K562 (cell line): ENCODE results near the gene SLC9A1. TPM values are rescaled to one million over a fixed set of nuclear protein-coding genes. Genes with fewer than 3 reads are reported as not detected.
A peak's percentile ranks its signal among the peaks of the same experiment; 100 is the strongest.

Experiments
- ATAC-seq: fragments of 200-7000 bp; cut with Tn5 transposase; 3 replicates; pipeline ENCODE4 v1.9.1; 2020; ENCODE audit warnings: moderate library complexity
- BruUV-seq: library from RNA; stranded (reverse); fragments of 400-500 nt; replicated peaks from 2 replicates; lab custom pipeline; 2021; lab: Mats Ljungman, UMichigan
- CTCF ChIA-PET: fragments of 300-600 bp; formaldehyde crosslinking; extraction: SDS; loops from one replicate; lab custom pipeline; 2021; ENCODE audit warnings: low intra/inter-chr PET ratio; lab: Yijun Ruan, JAX
- POLR2A ChIA-PET: fragments of 300-600, 350-650 bp; sonication (Branson Sonifier 250); formaldehyde crosslinking; extraction: SDS; loops from one replicate; lab custom pipeline; 2021; ENCODE audit warnings: antibody characterized with exemption, inconsistent platforms; lab: Yijun Ruan, JAX
- DNase-seq, 4 experiments: peaks; one replicate each; pipeline versions ENCODE4 v3.0.0 to v3.0.0-alpha.2; 2011 to 2018; ENCODE audit warnings: low spot score in 3 of 4, mixed read lengths in 3 of 4; ENCODE audit errors: extremely low read depth in 1 of 4
- FAIRE-seq: peaks from 2 replicates; lab custom pipeline; 2011; peaks lifted over from hg19 to GRCh38; lab: Jason Lieb, UNC
- H2AFZ ChIP-seq: 2 replicates; pipeline ENCODE4 v1.6.0; 2011; ENCODE audit warnings: low read depth, low read length, control low read depth, inconsistent platforms
- H3K27ac ChIP-seq: fragments of 200-600 bp; 3 replicates; pipeline ENCODE4 v1.8.0; 2011; ENCODE audit warnings: low read depth, mild to moderate bottlenecking, control low read depth, inconsistent platforms, low read length, moderate library complexity, mixed read lengths; ENCODE audit errors: extremely low read depth
- H3K27me3 ChIP-seq, 2 experiments: fragments of 300-600 bp in 1 of 2; 2 replicates in 1 of 2; 3 replicates in 1 of 2; pipeline versions ENCODE4 v1.6.0 to v1.8.0; 2011; ENCODE audit warnings: inconsistent platforms in 2 of 2, low read length in 2 of 2, mild to moderate bottlenecking in 1 of 2, mixed read lengths in 1 of 2, moderate library complexity in 1 of 2; ENCODE audit not compliant: control insufficient read depth in 2 of 2, insufficient read depth in 2 of 2
- H3K36me3 ChIP-seq: fragments of 300-600 bp; 3 replicates; pipeline ENCODE4 v1.8.0; 2011; ENCODE audit warnings: mild to moderate bottlenecking, low read length, inconsistent platforms; ENCODE audit not compliant: control insufficient read depth, insufficient read depth
- H3K4me1 ChIP-seq, 2 experiments: fragments of 200-600 bp in 1 of 2; replicated peaks in 1 of 2; 2 replicates in 1 of 2; 3 replicates in 1 of 2; pipeline versions ENCODE4 v1.5.1 to v1.8.0; 2011; ENCODE audit warnings: inconsistent platforms in 2 of 2, low read length in 2 of 2, mild to moderate bottlenecking in 1 of 2, mixed read lengths in 1 of 2, moderate library complexity in 1 of 2; ENCODE audit not compliant: control insufficient read depth in 2 of 2, insufficient read depth in 2 of 2
- H3K4me2 ChIP-seq: 2 replicates; pipeline ENCODE4 v1.6.1; 2011; ENCODE audit warnings: low read length, control low read depth, inconsistent platforms, mixed read lengths; ENCODE audit not compliant: insufficient read depth
- H3K4me3 ChIP-seq: fragments of 200-600 bp; sonication (generic), shearing (Covaris generic); 2 replicates; pipeline ENCODE4 v1.5.1; 2016; ENCODE audit warnings: control low read depth, inconsistent platforms
- H3K79me2 ChIP-seq: fragments of 200-600 bp; 3 replicates; pipeline ENCODE4 v1.8.0; 2011; ENCODE audit warnings: low read length, inconsistent platforms; ENCODE audit not compliant: control insufficient read depth, insufficient read depth
- H3K9ac ChIP-seq, 2 experiments: 2 replicates each; pipeline versions ENCODE4 v1.6.0 to v1.6.1; 2011; ENCODE audit warnings: low read depth in 2 of 2, low read length in 2 of 2, control low read depth in 1 of 2, inconsistent platforms in 1 of 2, mild to moderate bottlenecking in 1 of 2, mixed read lengths in 1 of 2; ENCODE audit not compliant: insufficient read depth in 1 of 2
- H3K9me1 ChIP-seq: one replicate; pipeline ENCODE4 v1.6.0; 2011; ENCODE audit warnings: inconsistent platforms, mild to moderate bottlenecking, low read length, moderate library complexity; ENCODE audit not compliant: control insufficient read depth, insufficient read depth
- H3K9me3 ChIP-seq: replicated peaks from 2 replicates; pipeline ENCODE4 v1.5.1; 2011; ENCODE audit warnings: low read depth, low read length, inconsistent platforms; ENCODE audit not compliant: control insufficient read depth, insufficient read depth
- H4K20me1 ChIP-seq: replicated peaks from 2 replicates; pipeline ENCODE4 v1.6.1; 2011; ENCODE audit warnings: low read length, inconsistent platforms, mixed read lengths; ENCODE audit not compliant: control insufficient read depth, insufficient read depth
- HDGF ChIP-seq: fragments of 450-650 bp; IDR thresholded peaks from 2 replicates; pipeline ENCODE4 v1.6.1; 2016
- KLF10 ChIP-seq: fragments of 250-450 bp; sonication (Bioruptor Pico); IDR thresholded peaks from 2 replicates; pipeline ENCODE4 v1.6.1; 2021; ENCODE audit warnings: matching md5 sums
- RERE ChIP-seq: sonication (generic); formaldehyde crosslinking; IDR thresholded peaks from 2 replicates; pipeline ENCODE4 v1.8.0; 2023; ENCODE audit warnings: missing genetic modification reagents, mild to moderate bottlenecking, borderline replicate concordance
- REST ChIP-seq, 2 experiments: fragments of 450-650 bp; formaldehyde crosslinking in 1 of 2; IDR thresholded peaks; 2 replicates each; pipeline versions ENCODE4 v1.4.0 to v1.6.1; 2014 to 2020; ENCODE audit warnings: mild to moderate bottlenecking in 2 of 2, borderline replicate concordance in 1 of 2, low read depth in 1 of 2
- RNF2 ChIP-seq: sonication (generic); IDR thresholded peaks from 2 replicates; pipeline ENCODE4 v1.6.1; 2016
- THAP7 ChIP-seq: fragments of 250-450 bp; sonication (Bioruptor Pico); IDR thresholded peaks from 2 replicates; pipeline ENCODE4 v1.5.0; 2021
- WGBS: fragments of 100-300 bp; shearing (Covaris generic); methylation state at CpG from one replicate; pipeline ENCODE4 v1.1.6; 2016; ENCODE audit warnings: low coverage, mixed read lengths; ENCODE audit not compliant: insufficient coverage; ENCODE audit errors: missing lambda C conversion rate; 5-methylcytosine and 5-hydroxymethylcytosine counted together
- in situ Hi-C: fragments of 300-500 bp; cut with MboI; formaldehyde crosslinking; loops from 4 replicates; pipeline ENCODE4 v1.15.0; 2018; ENCODE audit warnings: inconsistent platforms, mixed read lengths
- intact Hi-C: fragments of 100-400 bp; cut with micrococcal nuclease; formaldehyde crosslinking; loops from 2 replicates; pipeline ENCODE4 v1.14.2; 2022
- polyA plus RNA-seq, 8 experiments: library from polyadenylated mRNA; depleted of rRNA in 4 of 8; stranded (reverse) in 5 of 8; unstranded in 3 of 8; fragments of >200 nt; fragmentation: Nextera tagmentation in 2 of 8; fragmentation: Illumina TruSeq in 1 of 8; extraction: Ambion mirVana in 2 of 8; extraction: Trizol in 1 of 8; gene quantifications; 2 replicates each; pipeline versions ENCODE4 v1.2.1 to v1.2.3, GENCODE V29; 2011 to 2014; ENCODE audit warnings: inconsistent platforms in 1 of 8, missing spikeins in 1 of 8
- total RNA-seq, 7 experiments: library from RNA; depleted of rRNA in 6 of 7; stranded (reverse); fragments of >200 nt in 6 of 7; fragmentation: Illumina TruSeq in 2 of 7; extraction: Trizol in 2 of 7; gene quantifications; 2 replicates each; pipeline versions ENCODE4 v1.2.1 to v1.2.3, GENCODE V29; 2011 to 2021; ENCODE audit warnings: low replicate concordance in 1 of 7

Gene SLC9A1
- total and polyA plus RNA-seq, 9 of the 15 experiments (the other 6 are each of a cell fraction or from before 2014, with no cell fraction given), result 0.59 to 14.4 (median 2.0) TPM

- Histone ChIP-seq H2AFZ (peak overlapping the region; percentile 70; the same call in 1 of the 2 replicates), H3K4me2 (no peak overlapping the region), H4K20me1 (no peaks in the 10 kb centered on the region), H3K4me3 (no peak overlapping the region), H3K4me1 (peaks cover 8 to 10% of the 10 kb centered on the region in 2 experiments; a peak in 3 of 5 replicates), H3K27me3 (no peaks in the 10 kb centered on the region), H3K36me3 (no peaks in the 10 kb centered on the region), H3K27ac (no peak overlapping the region), H3K9ac (no peak overlapping the region), H3K9me3 (no peaks in the 10 kb centered on the region), H3K9me1 (no peaks in the 10 kb centered on the region), H3K79me2 (no peaks in the 10 kb centered on the region)
- ChIA-PET POLR2A (interaction anchor here (0.6 to 1.3 kb wide), 3 partner anchors 18 to 113 kb away, joined by 3 to 4 read pairs (median 3); no protein-coding TSS in a partner anchor), CTCF (interaction anchor here (0.6 kb wide), 1 partner anchor 50 kb away, joined by 3 read pairs; no protein-coding TSS in a partner anchor)
- FAIRE-seq (no peak), ATAC-seq (no peak), DNase-seq (no peak)
- BruUV-seq, result no TSS peak
- in situ Hi-C loops, result no loop called here
- intact Hi-C loops, result no loop called here
- 60% methylated on average over 8 of the region's 8 CpGs for WGBS
- TF ChIP-seq REST (IDR thresholded peaks at IDR 0.05; ENCODE audit: borderline replicate concordance) (no peak), REST (CRISPR knock-in tag; IDR thresholded peaks at IDR 0.05; ENCODE audit: low read depth) (no peak), RNF2 (no peak), THAP7 (CRISPR knock-in tag) (no peak), HDGF (no peak), RERE (CRISPR knock-in tag) (no peak), KLF10 (CRISPR knock-in tag) (no peak)
These were observed 94.0 kb downstream of the SLC9A1 start for GRCh38 chr1:27060891-27061290.
